Measurements from ENCODE around the gene MYO6.
"Not testable (repeated sequence)": the region's sequence is repeated elsewhere in the genome, so short reads cannot be mapped to it uniquely, and the experiment has no call there.

MYO6 gene

GRCh38 chr6:75748743-75749538 is at the start of gene MYO6:
MYO6 (plus strand) TSS chr6:75749239; CDS start chr6:75817548, 68,309 bp downstream.
- peak; percentile 94 for DNase-seq (ENCODE audit: low spot score)

- not testable (repeated sequence) for DNase-seq (ENCODE audit: low spot score)
Observed at GRCh38 chr6:75708334-75708733, 40.7 kb upstream of the MYO6 start.

GRCh38 chr6:75711173-75711572 is 37.9 kb upstream of the MYO6 start:
- no peak for DNase-seq (ENCODE audit: low spot score)

- DNase-seq (ENCODE audit: low spot score), result no peak
Observed at GRCh38 chr6:75719133-75719532, 29.9 kb upstream of the MYO6 start.

- DNase-seq (ENCODE audit: low spot score), result no peak
Observed at GRCh38 chr6:75723382-75723781, 25.7 kb upstream of the MYO6 start.

- DNase-seq (ENCODE audit: low spot score), result no peak
Observed at GRCh38 chr6:75727206-75727605, 21.8 kb upstream of the MYO6 start.

GRCh38 chr6:75731029-75731428 is 18.0 kb upstream of the MYO6 start:
- DNase-seq (ENCODE audit: low spot score), result not testable (repeated sequence)

- peak; percentile 40 for DNase-seq (ENCODE audit: low spot score)
Observed at GRCh38 chr6:75735491-75736186, 13.4 kb upstream of the MYO6 start.

GRCh38 chr6:75743971-75744370 is 5.1 kb upstream of the MYO6 start:
- DNase-seq (ENCODE audit: low spot score), result no peak

- DNase-seq (ENCODE audit: low spot score), result no peak
Observed at GRCh38 chr6:75745404-75745803, 3.6 kb upstream of the MYO6 start.

- DNase-seq (ENCODE audit: low spot score), result no peak
Observed at GRCh38 chr6:75746221-75746620, 2.8 kb upstream of the MYO6 start.

- DNase-seq (ENCODE audit: low spot score), result no peak
Observed at GRCh38 chr6:75747152-75747992, 1.7 kb upstream of the MYO6 start.

GRCh38 chr6:75748003-75748742 is 866 bp upstream of the MYO6 start:
- peak; percentile 62 for DNase-seq (ENCODE audit: low spot score)

GRCh38 chr6:75751443-75751842 is 2.4 kb downstream of the MYO6 start:
- DNase-seq (ENCODE audit: low spot score), result no peak

GRCh38 chr6:75752365-75752764 is 3.3 kb downstream of the MYO6 start:
- no peak for DNase-seq (ENCODE audit: low spot score)

GRCh38 chr6:75755704-75756103 is 6.7 kb downstream of the MYO6 start:
- DNase-seq (ENCODE audit: low spot score), result no peak

GRCh38 chr6:75757295-75757694 is 8.3 kb downstream of the MYO6 start:
- DNase-seq (ENCODE audit: low spot score), result no peak

GRCh38 chr6:75758061-75758460 is 9.0 kb downstream of the MYO6 start:
- no peak for DNase-seq (ENCODE audit: low spot score)

- DNase-seq (ENCODE audit: low spot score), result no peak
Observed at GRCh38 chr6:75759207-75759606, 10.2 kb downstream of the MYO6 start.

- no peak for DNase-seq (ENCODE audit: low spot score)
Observed at GRCh38 chr6:75760320-75760719, 11.3 kb downstream of the MYO6 start.

GRCh38 chr6:75761489-75761888 is 12.4 kb downstream of the MYO6 start:
- no peak for DNase-seq (ENCODE audit: low spot score)

GRCh38 chr6:75762063-75762462 is 13.0 kb downstream of the MYO6 start:
- DNase-seq (ENCODE audit: low spot score), result no peak

Measured in GM03348 (cell line).